ENCODE results near the gene DEF6.

The DEF6 gene

GRCh38 chr6:35297601-35298481 lies at the start of gene DEF6:
Gene DEF6, plus strand, starts transcription at chr6:35297818. Its CDS starts 39 bp downstream, at chr6:35297857.
- peak; percentile 95 for DNase-seq

GRCh38 chr6:35248300-35248699 lies 49.3 kb upstream of the DEF6 start:
- DNase-seq, result no peak

GRCh38 chr6:35248965-35249364 lies 48.7 kb upstream of the DEF6 start:
- no peak for DNase-seq

- DNase-seq, result no peak
Observed at GRCh38 chr6:35251949-35252348, 45.7 kb upstream of the DEF6 start.

- no peak for DNase-seq
Observed at GRCh38 chr6:35253249-35253648, 44.4 kb upstream of the DEF6 start.

- no peak for DNase-seq
Observed at GRCh38 chr6:35258336-35258735, 39.3 kb upstream of the DEF6 start.

GRCh38 chr6:35258858-35259193 lies 38.8 kb upstream of the DEF6 start:
- DNase-seq, result peak; percentile 81

- DNase-seq, result peak; percentile 96
Observed at GRCh38 chr6:35259194-35259947, 38.2 kb upstream of the DEF6 start, which contains the start of gene ZNF76. Gene ZNF76, plus strand, starts transcription at chr6:35259735. Its CDS starts 21,417 bp downstream, at chr6:35281152.

- DNase-seq, result peak; percentile 64
Observed at GRCh38 chr6:35259948-35260590, 37.5 kb upstream of the DEF6 start.

GRCh38 chr6:35260591-35261570 lies 36.7 kb upstream of the DEF6 start:
- DNase-seq, result no peak

- no peak for DNase-seq
Observed at GRCh38 chr6:35262596-35262995, 35.0 kb upstream of the DEF6 start.

- no peak for DNase-seq
Observed at GRCh38 chr6:35264550-35265274, 32.9 kb upstream of the DEF6 start.

GRCh38 chr6:35265523-35265922 lies 32.1 kb upstream of the DEF6 start:
- DNase-seq, result no peak

GRCh38 chr6:35267446-35267845 lies 30.2 kb upstream of the DEF6 start:
- DNase-seq, result no peak

GRCh38 chr6:35267897-35268296 lies 29.7 kb upstream of the DEF6 start:
- DNase-seq, result no peak

- DNase-seq, result no peak
Observed at GRCh38 chr6:35272005-35272404, 25.6 kb upstream of the DEF6 start.

GRCh38 chr6:35273822-35274559 lies 23.6 kb upstream of the DEF6 start:
- DNase-seq, result no peak

GRCh38 chr6:35275744-35276260 lies 21.8 kb upstream of the DEF6 start:
- DNase-seq, result no peak

GRCh38 chr6:35278708-35279107 lies 18.9 kb upstream of the DEF6 start:
- DNase-seq, result no peak

- no peak for DNase-seq
Observed at GRCh38 chr6:35280903-35281302, 16.7 kb upstream of the DEF6 start.

GRCh38 chr6:35282472-35282871 lies 15.1 kb upstream of the DEF6 start:
- DNase-seq, result no peak
